Lower leg skin (tissue), 4 donors: Measurements from ENCODE around the gene SYVN1. TPM values are rescaled to one million over a fixed set of nuclear protein-coding genes. Genes with fewer than 3 reads are reported as not detected.

Experiments used
- DNase-seq, 2 donors: peaks; one replicate each; pipeline ENCODE4 v3.0.0-alpha.2; 2019; ENCODE audit warnings: low spot score in 2 of 2
- H3K4me3 ChIP-seq: fragments of 200-600 bp; sonication (generic); 2 replicates; pipeline ENCODE4 v1.5.1; 2017; ENCODE audit warnings: mild to moderate bottlenecking, low read depth; ENCODE audit not compliant: poor library complexity, severe bottlenecking
- POLR2A ChIP-seq, 2 donors: fragments of 450-650 bp; IDR thresholded peaks; one replicate each; pipeline ENCODE4 v1.6.1; 2016 to 2017; ENCODE audit warnings: antibody characterized with exemption in 2 of 2, mild to moderate bottlenecking in 1 of 2, moderate library complexity in 1 of 2
- WGBS, 2 donors: methylation state at CpG; one replicate each; pipeline ENCODE4 v1.1.5; 2018; 5-methylcytosine and 5-hydroxymethylcytosine counted together
- intact Hi-C: fragments of 100-400 bp; cut with DNase I; formaldehyde crosslinking; loops from one replicate; pipeline ENCODE4 v1.15.0; 2023; ENCODE audit warnings: low total_unique reads
- total RNA-seq, 4 donors: library from RNA; depleted of rRNA; stranded (reverse); fragments of >200 nt; gene quantifications; one replicate each; pipeline ENCODE4 v1.1.0, GENCODE V29; 2016
- TF ChIP-seq, protein P1 (sequence below), 3 donors: fragments of 450-650 bp; IDR thresholded peaks; one replicate each; pipeline ENCODE4 v1.5.1; 2016; ENCODE audit warnings: antibody characterized with exemption in 3 of 3, mild to moderate bottlenecking in 3 of 3, moderate library complexity in 2 of 3

SYVN1 gene
- 10 to 100 TPM; 21.9 to 60.3 (median 47.8) TPM for total RNA-seq

DNA sequence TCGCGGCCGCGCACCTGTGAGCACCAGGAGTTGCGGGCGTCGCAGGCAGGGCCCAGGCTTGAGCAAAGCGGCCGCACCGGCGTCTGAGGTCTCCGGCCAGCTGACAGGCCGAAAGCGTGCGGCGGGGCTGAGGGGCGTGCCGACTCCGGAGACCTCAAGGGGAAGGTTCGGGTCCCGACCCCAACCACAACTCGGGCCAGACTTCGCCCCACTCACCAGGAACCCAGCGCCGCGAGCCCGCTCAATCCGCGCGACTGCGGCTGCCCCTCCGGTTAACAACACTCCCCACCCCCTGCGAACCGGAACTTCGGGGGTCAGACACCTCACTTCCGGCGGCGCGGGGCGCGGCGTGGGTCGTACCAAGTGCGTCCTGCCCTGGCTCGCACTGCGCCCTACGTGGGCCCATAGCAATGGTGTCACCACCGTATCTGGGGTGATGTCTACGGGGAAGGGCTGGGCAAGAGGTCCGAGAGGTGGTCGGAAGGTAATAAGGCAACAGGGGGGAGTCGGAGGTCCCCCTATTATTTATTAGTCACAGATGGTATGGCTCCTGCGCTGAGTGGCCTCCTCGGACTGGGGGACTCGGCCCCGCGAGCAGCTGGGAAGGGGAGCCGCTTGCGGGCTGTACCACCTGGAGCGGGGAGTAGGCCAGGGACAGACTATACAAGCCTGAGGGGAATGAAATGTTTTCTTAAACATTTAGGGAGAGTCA is at the start of gene SYVN1:
Gene SYVN1, minus strand, starts transcription at position 280 of the 712 bp plus-strand sequence. CDS start 918 bp downstream, outside the sequence.
- intact Hi-C loops: no loop called here
- peak; percentile 89 to 98 for DNase-seq
- peak in 1 of 2 donors; percentile 91 for TF ChIP-seq POLR2A (IDR thresholded peaks at IDR 0.05)
- TF ChIP-seq, protein P1, sequence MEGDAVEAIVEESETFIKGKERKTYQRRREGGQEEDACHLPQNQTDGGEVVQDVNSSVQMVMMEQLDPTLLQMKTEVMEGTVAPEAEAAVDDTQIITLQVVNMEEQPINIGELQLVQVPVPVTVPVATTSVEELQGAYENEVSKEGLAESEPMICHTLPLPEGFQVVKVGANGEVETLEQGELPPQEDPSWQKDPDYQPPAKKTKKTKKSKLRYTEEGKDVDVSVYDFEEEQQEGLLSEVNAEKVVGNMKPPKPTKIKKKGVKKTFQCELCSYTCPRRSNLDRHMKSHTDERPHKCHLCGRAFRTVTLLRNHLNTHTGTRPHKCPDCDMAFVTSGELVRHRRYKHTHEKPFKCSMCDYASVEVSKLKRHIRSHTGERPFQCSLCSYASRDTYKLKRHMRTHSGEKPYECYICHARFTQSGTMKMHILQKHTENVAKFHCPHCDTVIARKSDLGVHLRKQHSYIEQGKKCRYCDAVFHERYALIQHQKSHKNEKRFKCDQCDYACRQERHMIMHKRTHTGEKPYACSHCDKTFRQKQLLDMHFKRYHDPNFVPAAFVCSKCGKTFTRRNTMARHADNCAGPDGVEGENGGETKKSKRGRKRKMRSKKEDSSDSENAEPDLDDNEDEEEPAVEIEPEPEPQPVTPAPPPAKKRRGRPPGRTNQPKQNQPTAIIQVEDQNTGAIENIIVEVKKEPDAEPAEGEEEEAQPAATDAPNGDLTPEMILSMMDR (IDR thresholded peaks at IDR 0.05): no peak
- H3K4me3 ChIP-seq: peak within 1 kb of the TSS; percentile 72
- WGBS, 2 donors: 0% methylated on average over 41 to 59 of the region's 60 CpGs

DNA sequence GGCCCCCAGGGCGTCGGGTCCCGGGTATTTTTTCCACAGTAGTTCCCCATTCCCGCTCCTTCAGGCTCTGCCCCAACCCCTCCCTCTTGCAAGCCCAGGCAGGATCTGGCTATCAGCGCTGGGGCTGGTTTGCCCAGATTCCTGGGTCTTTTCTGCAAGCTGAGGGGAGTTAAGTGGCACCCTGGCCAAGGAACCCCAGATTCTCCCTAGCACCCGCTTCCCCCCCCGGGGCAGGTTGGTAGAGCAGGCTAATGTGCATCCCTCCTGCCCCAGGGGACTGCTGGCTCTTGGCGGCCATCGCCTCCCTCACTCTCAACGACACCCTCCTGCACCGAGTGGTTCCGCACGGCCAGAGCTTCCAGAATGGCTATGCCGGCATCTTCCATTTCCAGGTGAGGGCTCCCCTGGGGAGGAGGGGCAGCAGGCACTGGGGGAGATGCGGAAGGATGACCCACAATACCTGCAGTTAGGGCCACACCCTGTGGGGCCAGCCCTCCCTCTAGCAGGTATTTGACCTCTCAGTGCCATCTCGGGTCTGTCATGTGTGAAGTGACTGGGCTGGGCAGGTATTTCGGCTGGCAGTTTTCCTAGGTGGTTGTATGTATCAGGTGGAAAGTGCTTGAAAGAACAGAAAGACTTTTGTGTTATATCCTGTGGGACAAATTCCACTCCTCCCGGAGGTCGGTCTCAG is 49.0 kb upstream of the SYVN1 start:
- peak; percentile 47 to 86 for DNase-seq
- TF ChIP-seq, protein P1 (IDR thresholded peaks at IDR 0.05): no peak
- no peak for TF ChIP-seq POLR2A (IDR thresholded peaks at IDR 0.05)
- 56 to 61% methylated on average over 19 of the region's 19 CpGs for WGBS, 2 donors
- intact Hi-C loops: no loop called here
- H3K4me3 ChIP-seq: no peak overlapping the region

DNA sequence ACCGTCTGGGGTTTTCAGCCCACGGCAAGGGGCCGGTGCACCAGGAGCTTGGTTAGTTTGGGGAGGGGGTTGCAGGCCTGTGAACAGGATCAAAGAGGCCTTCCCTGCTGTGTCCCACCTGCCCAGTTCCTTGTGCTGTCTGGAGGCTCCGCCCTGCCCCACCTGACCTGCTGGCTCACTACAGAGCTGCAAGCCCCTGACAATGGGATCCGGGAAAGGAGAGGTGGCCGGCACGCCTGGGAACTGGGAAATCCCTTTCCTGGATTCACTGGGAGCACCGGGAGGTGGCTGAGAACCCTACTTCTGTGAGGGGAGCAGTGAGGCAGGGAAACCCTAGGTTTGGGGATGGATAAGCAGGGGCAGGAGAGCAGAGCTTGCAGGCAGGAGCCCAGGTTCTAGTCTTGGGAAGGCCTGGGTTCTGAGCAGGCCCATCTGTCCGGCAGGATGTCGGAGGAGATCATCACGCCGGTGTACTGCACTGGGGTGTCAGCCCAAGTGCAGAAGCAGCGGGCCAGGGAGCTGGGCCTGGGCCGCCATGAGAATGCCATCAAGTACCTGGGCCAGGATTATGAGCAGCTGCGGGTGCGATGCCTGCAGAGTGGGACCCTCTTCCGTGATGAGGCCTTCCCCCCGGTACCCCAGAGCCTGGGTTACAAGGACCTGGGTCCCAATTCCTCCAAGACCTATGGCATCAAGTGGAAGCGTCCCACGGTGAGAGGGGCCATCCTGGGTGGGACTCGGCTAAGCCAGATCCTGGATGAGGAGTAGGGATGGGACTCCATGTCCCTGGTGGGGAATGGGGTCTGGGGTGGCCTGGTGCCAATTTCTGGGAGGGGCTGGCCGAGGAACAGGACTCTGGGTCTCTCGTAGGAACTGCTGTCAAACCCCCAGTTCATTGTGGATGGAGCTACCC is 48.2 kb upstream of the SYVN1 start:
- WGBS, 2 donors: 10 to 13% methylated on average over 12 to 18 of the region's 23 CpGs
- DNase-seq: peak in 1 of 2 donors; percentile 88

DNA sequence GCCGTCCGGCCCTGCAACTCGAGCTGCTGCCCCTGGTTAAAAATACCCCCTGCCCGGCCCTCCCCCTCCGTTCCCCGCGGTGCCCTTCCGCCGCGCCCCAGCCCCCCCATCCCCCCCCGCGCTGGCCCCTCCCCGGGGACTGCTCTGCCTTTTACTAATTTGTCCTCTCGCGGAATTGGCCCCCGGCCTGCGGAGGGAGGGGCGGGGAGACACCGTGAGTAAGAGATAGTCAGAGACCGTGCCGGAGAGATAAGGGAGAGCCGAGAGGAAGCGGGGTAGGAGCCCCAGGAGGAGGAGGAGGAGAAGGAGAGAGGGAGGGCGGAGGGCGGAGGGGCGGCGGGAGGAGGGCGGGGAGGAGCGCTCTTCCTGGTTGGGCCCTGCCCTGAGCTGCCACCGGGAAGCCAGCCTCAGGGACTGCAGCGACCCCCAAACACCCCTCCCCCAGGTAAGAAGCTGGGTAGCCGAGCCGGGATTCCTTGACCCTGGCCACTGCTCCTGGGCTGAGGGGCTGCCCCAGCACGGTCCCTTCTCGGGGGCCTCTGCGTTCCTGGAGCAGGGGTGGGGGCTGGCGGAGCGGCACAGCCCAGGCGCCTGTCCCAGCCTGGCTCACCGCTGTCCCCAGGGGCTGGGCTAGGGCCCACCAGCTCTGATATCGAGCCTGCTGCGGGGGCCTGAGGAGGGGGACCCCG is 47.4 kb upstream of the SYVN1 start, which contains the start of gene CAPN1:
Gene CAPN1, plus strand, starts transcription at position 360 of the 689 bp plus-strand sequence. CDS start 774 bp downstream, outside the sequence.
- TF ChIP-seq, protein P1 (IDR thresholded peaks at IDR 0.05): no peak
- TF ChIP-seq POLR2A (IDR thresholded peaks at IDR 0.05): no peak
- 1% methylated on average over 21 to 30 of the region's 43 CpGs for WGBS, 2 donors
- DNase-seq: peak; percentile 85 to 96
- peak within 1 kb of the TSS; percentile 88 for H3K4me3 ChIP-seq
- intact Hi-C loops: no loop called here

More for the DNA sequence above, 48.2 kb upstream of the SYVN1 start:
- intact Hi-C loops: no loop called here
- no peak for TF ChIP-seq POLR2A (IDR thresholded peaks at IDR 0.05)
- TF ChIP-seq, protein P1 (IDR thresholded peaks at IDR 0.05): no peak
- H3K4me3 ChIP-seq: peak overlapping the region; percentile 88
